Fibroblast of skin of left quadriceps (primary cell): ENCODE results near the gene ENPP3.

Source experiments
- DNase-seq, 2 experiments: peaks; one replicate each; pipeline ENCODE4 v3.0.0-alpha.2; 2013; ENCODE audit warnings: low read depth in 2 of 2

ENPP3 gene

GRCh38 chr6:131636880-131637792 lies at the start of gene ENPP3:
ENPP3 (plus strand) TSS chr6:131637302; CDS start chr6:131637385, 83 bp downstream.
- DNase-seq = no peak

DNA sequence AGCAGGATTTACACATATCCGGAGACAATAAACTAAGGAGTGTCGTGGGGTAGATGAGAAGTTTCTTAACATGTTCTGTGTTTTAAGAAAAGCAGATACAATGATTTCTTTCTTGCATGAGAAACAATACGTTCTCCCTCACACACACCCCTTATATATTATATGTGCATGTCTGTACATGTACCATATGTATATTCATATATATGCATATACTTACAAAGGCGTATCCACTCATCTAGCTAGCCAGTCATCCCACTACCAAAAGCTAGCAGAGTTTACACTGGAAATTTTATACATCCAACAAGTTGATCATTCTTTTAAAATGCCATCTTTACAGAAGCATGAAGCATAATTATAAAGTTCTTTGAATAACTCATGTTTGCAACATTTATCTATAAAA lies 49.2 kb upstream of the ENPP3 start:
- no peak for DNase-seq

DNA sequence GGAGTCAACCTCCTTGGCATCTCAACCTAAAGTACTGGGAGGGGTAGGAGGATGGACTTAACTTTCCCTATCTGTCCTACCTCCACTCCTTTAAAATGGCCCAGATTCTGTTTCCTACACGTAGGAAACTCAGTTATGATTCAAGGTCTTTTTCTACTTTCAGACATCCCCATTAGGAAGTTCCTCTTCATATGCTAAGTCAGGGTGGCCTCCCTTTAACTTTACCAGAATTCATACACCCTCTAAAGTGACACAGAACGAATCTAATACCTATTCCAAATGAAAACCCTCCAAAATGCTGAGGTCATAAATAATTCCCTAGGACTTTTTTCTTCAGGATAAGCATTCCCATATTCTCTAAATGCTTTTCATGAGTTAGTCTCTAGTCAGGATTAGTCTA lies 48.5 kb upstream of the ENPP3 start:
- DNase-seq = no peak

DNA sequence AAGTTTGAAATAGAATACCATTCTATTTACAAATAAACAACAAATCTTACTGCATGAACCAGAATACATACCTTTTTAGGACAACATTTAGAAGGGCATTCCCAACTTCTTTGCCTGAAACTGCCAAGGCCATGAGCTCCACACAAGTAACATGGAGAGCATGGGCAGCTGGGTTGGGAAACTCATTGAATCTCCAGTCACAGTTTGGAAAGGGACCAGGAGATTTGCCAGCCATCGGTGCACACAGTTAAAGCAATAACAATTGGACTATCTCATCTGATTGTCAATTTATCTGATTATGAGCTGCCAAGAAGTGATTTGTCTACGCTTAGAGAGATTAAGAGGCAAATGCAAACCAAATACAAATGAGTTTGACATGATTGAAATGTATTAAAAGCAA lies 44.2 kb upstream of the ENPP3 start:
- DNase-seq = no peak

- DNase-seq = no peak
Measured at GRCh38 chr6:131594074-131594473, 43.0 kb upstream of the ENPP3 start.

- no peak for DNase-seq
Measured at GRCh38 chr6:131597446-131597845, 39.7 kb upstream of the ENPP3 start.

DNA sequence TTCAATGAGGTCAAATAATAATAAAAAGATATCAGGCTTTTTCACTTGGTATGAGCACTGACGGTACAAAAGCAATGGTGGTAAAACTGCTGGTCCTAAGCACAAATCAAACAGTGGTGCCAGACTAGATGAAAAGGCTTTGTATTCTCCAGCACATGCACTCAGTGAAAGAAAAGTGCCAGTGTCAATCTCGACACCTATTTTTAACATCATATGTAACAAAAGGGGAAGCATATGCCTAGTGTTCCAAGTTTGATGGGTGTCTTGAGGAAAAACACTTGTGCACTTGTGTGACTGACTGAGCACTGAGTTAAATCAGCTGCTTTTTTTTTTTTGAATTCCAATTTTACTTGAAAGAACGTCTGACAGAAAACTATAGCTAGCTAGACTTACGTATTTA lies 36.4 kb upstream of the ENPP3 start:
- DNase-seq = no peak

DNA sequence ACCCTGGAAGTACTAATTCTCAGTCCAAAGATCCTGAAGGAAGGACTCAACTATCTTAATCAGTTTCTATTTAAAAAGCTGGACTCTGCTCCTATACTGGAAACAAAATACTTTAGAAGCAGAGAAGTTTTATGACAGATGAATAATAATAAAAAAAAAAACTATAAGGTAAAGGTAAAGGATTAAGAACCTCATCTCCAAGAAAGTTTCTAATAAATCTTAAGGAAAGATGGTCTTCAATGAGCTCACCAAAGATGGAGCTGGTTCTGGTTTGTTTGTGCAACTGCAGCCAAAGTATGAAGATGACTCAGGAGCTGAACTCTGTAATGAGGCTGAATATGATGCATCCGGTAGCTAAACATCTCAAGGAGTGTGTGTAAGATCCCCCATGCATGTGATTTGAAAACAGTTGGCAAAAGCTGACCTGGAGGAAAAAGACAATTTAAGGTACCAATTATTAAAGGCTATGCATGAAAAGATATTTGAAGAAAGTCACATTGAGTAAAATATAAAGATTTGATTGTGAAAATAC lies 34.3 kb upstream of the ENPP3 start:
- DNase-seq = peak; percentile 46 to 49

DNA sequence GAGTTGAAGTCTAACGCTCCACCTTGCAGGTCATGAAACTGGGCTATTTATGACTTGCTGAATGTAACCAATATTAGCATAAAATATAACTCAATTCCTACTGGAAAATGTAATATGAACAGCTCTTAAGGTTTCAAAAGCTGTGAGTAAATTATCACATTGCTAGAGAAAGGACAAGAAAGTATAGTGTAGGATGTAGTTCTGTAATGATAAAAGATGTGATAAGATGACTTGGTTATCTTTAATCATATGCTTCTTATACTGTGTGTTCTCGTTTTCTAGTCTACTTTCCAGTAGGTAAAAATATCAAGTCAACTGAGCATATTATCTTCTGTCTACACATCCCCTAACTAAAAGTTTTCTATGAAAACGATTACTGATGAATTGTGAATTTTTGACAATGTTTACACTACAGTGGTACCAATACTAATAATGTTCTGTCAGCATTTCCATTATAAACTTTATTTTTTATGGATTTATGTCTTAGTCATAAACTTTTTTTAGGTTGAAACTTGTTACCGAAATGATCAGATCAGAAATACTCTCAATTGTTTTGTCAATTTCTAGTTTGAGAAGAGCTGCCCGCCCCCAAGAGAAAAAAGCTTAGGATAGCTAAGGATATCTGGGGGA lies 23.7 kb upstream of the ENPP3 start:
- no peak for DNase-seq

DNA sequence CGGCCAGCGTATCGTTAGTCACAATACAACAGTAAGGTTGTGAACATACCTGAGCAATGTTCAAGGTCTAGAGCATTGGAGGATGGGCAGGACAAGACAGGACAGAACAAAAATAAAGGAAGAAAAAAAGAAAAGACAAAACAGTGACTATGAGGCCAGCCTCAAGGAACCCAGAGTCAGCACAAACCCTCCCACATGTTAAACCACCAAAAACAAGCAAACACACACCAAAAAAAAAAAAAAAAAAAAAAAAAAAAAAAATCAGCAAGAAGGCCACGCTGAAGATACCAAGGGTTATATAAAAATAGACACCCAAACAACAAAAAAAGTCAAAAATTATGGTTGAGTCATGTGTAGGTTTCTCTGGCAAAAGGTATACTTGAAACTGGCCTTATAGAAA lies 21.8 kb upstream of the ENPP3 start:
- no peak for DNase-seq

- peak; percentile 86 for DNase-seq
Measured at GRCh38 chr6:131627724-131628682, 9.1 kb upstream of the ENPP3 start, which contains the start of gene MED23. MED23 (minus strand) TSS chr6:131628242; CDS start chr6:131628049, 193 bp downstream.

DNA sequence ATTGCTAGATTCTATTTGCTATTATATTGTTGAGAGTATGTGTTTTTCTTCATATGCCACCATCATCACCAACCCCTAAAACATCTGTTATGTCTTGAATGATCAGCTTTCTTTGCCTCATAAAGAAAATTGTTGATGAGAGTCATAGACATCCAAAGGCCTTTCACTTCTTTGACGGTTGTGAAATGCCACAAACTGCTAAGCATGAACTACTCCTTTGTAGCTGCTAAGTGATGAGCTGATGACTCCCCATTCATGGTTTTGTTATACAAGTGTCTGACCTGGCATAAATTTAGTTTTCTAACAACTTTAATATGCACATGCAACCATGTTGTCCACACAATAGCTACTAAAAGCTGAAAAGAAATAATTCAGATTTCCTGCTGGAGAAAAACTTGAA lies 8.4 kb upstream of the ENPP3 start:
- DNase-seq = no peak

GRCh38 chr6:131629651-131630050 lies 7.5 kb upstream of the ENPP3 start:
- DNase-seq = no peak

GRCh38 chr6:131631625-131632289 lies 5.3 kb upstream of the ENPP3 start:
- DNase-seq = no peak

GRCh38 chr6:131635384-131636340 lies 1.4 kb upstream of the ENPP3 start:
- DNase-seq = no peak

DNA sequence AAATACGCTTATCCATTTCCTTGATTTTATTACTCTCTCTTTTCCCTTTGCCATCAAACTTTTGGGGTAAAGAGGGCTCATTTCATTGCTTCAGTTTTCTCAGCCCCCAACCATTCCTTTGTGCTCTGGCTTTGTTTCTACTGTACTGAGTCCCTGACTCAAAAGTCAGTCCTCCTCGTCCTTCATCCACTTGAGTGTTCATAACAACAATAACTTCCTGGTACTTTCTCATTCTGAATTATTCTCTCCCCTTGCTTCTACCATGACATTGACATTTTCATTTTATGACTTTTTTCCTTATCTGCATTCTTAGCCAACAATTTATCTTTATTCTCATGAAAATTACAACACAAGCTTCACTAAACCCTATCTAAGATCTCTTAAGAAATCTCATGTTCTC lies 911 bp downstream of the ENPP3 start:
- no peak for DNase-seq

- no peak for DNase-seq
Measured at GRCh38 chr6:131640100-131640499, 3.0 kb downstream of the ENPP3 start.

- no peak for DNase-seq
Measured at GRCh38 chr6:131640576-131640975, 3.5 kb downstream of the ENPP3 start.

DNA sequence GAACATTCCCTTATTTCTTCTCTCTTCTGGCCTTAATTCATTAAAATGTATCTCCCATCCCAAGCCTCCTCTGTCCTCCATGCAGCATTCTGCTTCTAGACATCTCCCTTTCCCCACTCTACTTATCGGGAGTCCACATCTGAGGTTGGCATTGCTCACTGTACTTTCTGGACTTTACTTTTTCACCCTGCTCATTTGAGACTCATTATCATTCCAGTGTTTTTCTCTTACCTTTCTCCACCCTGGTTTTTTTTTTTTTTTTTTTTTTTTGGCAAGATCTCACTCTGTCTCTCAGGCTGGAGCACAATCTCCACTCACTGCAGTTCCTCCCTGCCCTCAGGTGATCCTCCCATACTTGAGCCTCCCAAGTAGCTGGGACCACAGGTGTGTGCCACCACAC lies 4.5 kb downstream of the ENPP3 start:
- no peak for DNase-seq

- DNase-seq = no peak
Measured at GRCh38 chr6:131642565-131642964, 5.5 kb downstream of the ENPP3 start.
